ENCODE data around the gene FGFRL1. TPM values are rescaled to one million over a fixed set of nuclear protein-coding genes. Genes with fewer than 3 reads are reported as not detected.

FGFRL1 gene
- total and polyA plus RNA-seq, 2 of the 13 experiments (the other 11 are each of a cell fraction or from before 2014, with no cell fraction given) = 19.1 to 30.6 TPM

GRCh38 chr4:1012034-1012739 lies 761 bp downstream of the FGFRL1 start (continued):
- TF ChIP-seq, protein P1, sequence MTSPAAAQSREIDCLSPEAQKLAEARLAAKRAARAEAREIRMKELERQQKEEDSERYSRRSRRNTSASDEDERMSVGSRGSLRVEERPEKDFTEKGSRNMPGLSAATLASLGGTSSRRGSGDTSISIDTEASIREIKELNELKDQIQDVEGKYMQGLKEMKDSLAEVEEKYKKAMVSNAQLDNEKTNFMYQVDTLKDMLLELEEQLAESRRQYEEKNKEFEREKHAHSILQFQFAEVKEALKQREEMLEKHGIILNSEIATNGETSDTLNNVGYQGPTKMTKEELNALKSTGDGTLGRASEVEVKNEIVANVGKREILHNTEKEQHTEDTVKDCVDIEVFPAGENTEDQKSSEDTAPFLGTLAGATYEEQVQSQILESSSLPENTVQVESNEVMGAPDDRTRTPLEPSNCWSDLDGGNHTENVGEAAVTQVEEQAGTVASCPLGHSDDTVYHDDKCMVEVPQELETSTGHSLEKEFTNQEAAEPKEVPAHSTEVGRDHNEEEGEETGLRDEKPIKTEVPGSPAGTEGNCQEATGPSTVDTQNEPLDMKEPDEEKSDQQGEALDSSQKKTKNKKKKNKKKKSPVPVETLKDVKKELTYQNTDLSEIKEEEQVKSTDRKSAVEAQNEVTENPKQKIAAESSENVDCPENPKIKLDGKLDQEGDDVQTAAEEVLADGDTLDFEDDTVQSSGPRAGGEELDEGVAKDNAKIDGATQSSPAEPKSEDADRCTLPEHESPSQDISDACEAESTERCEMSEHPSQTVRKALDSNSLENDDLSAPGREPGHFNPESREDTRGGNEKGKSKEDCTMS (CRISPR knock-in tag; conservative IDR thresholded peaks at IDR 0.05) = no peak
- no peak for TF ChIP-seq ZNF556 (CRISPR knock-in tag; IDR thresholded peaks at IDR 0.05; ENCODE audit: borderline replicate concordance)
- TF ChIP-seq ZNF569 (CRISPR knock-in tag; IDR thresholded peaks at IDR 0.05; ENCODE audit: borderline replicate concordance) = no peak
- TF ChIP-seq ZNF124 (CRISPR knock-in tag; IDR thresholded peaks at IDR 0.05) = no peak
- TF ChIP-seq, protein P2, sequence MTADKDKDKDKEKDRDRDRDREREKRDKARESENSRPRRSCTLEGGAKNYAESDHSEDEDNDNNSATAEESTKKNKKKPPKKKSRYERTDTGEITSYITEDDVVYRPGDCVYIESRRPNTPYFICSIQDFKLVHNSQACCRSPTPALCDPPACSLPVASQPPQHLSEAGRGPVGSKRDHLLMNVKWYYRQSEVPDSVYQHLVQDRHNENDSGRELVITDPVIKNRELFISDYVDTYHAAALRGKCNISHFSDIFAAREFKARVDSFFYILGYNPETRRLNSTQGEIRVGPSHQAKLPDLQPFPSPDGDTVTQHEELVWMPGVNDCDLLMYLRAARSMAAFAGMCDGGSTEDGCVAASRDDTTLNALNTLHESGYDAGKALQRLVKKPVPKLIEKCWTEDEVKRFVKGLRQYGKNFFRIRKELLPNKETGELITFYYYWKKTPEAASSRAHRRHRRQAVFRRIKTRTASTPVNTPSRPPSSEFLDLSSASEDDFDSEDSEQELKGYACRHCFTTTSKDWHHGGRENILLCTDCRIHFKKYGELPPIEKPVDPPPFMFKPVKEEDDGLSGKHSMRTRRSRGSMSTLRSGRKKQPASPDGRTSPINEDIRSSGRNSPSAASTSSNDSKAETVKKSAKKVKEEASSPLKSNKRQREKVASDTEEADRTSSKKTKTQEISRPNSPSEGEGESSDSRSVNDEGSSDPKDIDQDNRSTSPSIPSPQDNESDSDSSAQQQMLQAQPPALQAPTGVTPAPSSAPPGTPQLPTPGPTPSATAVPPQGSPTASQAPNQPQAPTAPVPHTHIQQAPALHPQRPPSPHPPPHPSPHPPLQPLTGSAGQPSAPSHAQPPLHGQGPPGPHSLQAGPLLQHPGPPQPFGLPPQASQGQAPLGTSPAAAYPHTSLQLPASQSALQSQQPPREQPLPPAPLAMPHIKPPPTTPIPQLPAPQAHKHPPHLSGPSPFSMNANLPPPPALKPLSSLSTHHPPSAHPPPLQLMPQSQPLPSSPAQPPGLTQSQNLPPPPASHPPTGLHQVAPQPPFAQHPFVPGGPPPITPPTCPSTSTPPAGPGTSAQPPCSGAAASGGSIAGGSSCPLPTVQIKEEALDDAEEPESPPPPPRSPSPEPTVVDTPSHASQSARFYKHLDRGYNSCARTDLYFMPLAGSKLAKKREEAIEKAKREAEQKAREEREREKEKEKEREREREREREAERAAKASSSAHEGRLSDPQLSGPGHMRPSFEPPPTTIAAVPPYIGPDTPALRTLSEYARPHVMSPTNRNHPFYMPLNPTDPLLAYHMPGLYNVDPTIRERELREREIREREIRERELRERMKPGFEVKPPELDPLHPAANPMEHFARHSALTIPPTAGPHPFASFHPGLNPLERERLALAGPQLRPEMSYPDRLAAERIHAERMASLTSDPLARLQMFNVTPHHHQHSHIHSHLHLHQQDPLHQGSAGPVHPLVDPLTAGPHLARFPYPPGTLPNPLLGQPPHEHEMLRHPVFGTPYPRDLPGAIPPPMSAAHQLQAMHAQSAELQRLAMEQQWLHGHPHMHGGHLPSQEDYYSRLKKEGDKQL (CRISPR knock-in tag; IDR thresholded peaks at IDR 0.05; ENCODE audit: low read depth) = no peak
- TF ChIP-seq ZNF333 (CRISPR knock-in tag; IDR thresholded peaks at IDR 0.05; ENCODE audit: borderline replicate concordance) = no peak
- TF ChIP-seq KDM3A (CRISPR knock-in tag; IDR thresholded peaks at IDR 0.05; ENCODE audit: low read depth) = 0 out of 2 replicates have a peak, but pooled peaks have one; percentile 21
- TF ChIP-seq, protein P3, sequence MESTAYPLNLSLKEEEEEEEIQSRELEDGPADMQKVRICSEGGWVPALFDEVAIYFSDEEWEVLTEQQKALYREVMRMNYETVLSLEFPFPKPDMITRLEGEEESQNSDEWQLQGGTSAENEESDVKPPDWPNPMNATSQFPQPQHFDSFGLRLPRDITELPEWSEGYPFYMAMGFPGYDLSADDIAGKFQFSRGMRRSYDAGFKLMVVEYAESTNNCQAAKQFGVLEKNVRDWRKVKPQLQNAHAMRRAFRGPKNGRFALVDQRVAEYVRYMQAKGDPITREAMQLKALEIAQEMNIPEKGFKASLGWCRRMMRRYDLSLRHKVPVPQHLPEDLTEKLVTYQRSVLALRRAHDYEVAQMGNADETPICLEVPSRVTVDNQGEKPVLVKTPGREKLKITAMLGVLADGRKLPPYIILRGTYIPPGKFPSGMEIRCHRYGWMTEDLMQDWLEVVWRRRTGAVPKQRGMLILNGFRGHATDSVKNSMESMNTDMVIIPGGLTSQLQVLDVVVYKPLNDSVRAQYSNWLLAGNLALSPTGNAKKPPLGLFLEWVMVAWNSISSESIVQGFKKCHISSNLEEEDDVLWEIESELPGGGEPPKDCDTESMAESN (CRISPR knock-in tag; conservative IDR thresholded peaks at IDR 0.05) = peak; percentile 90; the same call in 1 of the 2 replicates
- TF ChIP-seq PRPF4 (IDR thresholded peaks at IDR 0.05; ENCODE audit: low read depth, low read length, poor library complexity, severe bottlenecking) = no peak
- peak; percentile 35; the same call in 1 of the 2 replicates for TF ChIP-seq KDM2A (CRISPR knock-in tag; IDR thresholded peaks at IDR 0.05; ENCODE audit: borderline replicate concordance, low read depth)
- no peak for TF ChIP-seq REPIN1 (CRISPR knock-in tag; IDR thresholded peaks at IDR 0.05; ENCODE audit: borderline replicate concordance, low read depth)
- TF ChIP-seq GMEB1 (CRISPR knock-in tag; IDR thresholded peaks at IDR 0.05; ENCODE audit: borderline replicate concordance) = no peak
- no peak for TF ChIP-seq NFE2 (CRISPR knock-in tag; IDR thresholded peaks at IDR 0.05)
- TF ChIP-seq CSRNP1 (CRISPR knock-in tag; IDR thresholded peaks at IDR 0.05) = no peak

All from HepG2 (cell line).